ENCODE results near the gene C6orf141. TPM values are rescaled to one million over a fixed set of nuclear protein-coding genes. Genes with fewer than 3 reads are reported as not detected.
A peak's percentile ranks its signal among the peaks of the same experiment; 100 is the strongest.

The C6orf141 gene
- polyA plus RNA-seq, 3 donors: not detected

- Mint-ChIP-seq H3K36me3 (no peaks in the 10 kb centered on the region), H3K4me3 (no peak overlapping the region), H3K27ac (no peak overlapping the region), H3K9me3 (peaks cover 0 to 2% (median 0%) of the 10 kb centered on the region in 7 donors), H3K27me3 (ENCODE audit: low read depth in 3 of 3) (peaks cover 2 to 4% (median 3%) of the 10 kb centered on the region in 3 donors), H3K4me1 (peaks cover 12% of the 10 kb centered on the region)
- no peaks in the 10 kb centered on the region for H3K4me1 ChIP-seq (ENCODE audit: control insufficient read depth in 1 of 2, insufficient read depth in 2 of 2, low read length in 2 of 2)
- H3K79me2 ChIP-seq (ENCODE audit: insufficient read depth, low read length): no peaks in the 10 kb centered on the region
- DNase-seq: no peak
- H3K9me3 ChIP-seq (replicated peaks in 1 of 2; ENCODE audit: control insufficient read depth in 1 of 2, insufficient read depth in 1 of 2, low read length in 2 of 2): no peaks in the 10 kb centered on the region
- no peak overlapping the region for H2AFZ ChIP-seq (ENCODE audit: insufficient read depth, low read depth, low read length, poor library complexity, severe bottlenecking)
- H3K36me3 ChIP-seq (replicated peaks in 1 of 2; ENCODE audit: control insufficient read depth in 1 of 2, insufficient read depth in 2 of 2, low read length in 2 of 2): no peaks in the 10 kb centered on the region
- H3K9ac ChIP-seq (ENCODE audit: insufficient read depth, low read length, poor library complexity, severe bottlenecking): no peak overlapping the region
- WGBS (ENCODE audit: insufficient coverage): 100% methylated on average over 2 of the region's 3 CpGs
- H3K4me3 ChIP-seq (replicated peaks in 1 of 3; ENCODE audit: low read depth in 2 of 3, low read length in 3 of 3): no peak overlapping the region
- H3K27me3 ChIP-seq (ENCODE audit: control insufficient read depth in 2 of 2, insufficient read depth in 2 of 2, low read length in 2 of 2): no peaks in the 10 kb centered on the region
- intact Hi-C loops (cut with micrococcal nuclease): no loop called here
- no peaks in the 10 kb centered on the region for H4K20me1 ChIP-seq (ENCODE audit: insufficient read depth, low read length)
- H3K27ac ChIP-seq (ENCODE audit: low read depth in 1 of 2, low read length in 2 of 2): no peak overlapping the region
- H3K4me2 ChIP-seq (replicated peaks; ENCODE audit: extremely low read depth, low read length, poor library complexity, severe bottlenecking): no peak overlapping the region
- no peak for TF ChIP-seq CTCF (IDR thresholded peaks at IDR 0.05)
These were observed 8.5 kb upstream of the C6orf141 start for GRCh38 chr6:49541936-49542335.

- Histone ChIP-seq H3K9ac (ENCODE audit: insufficient read depth, low read length, poor library complexity, severe bottlenecking) (no peak overlapping the region), H3K4me3 (replicated peaks in 1 of 3; ENCODE audit: low read depth in 2 of 3, low read length in 3 of 3) (no peak overlapping the region), H4K20me1 (ENCODE audit: insufficient read depth, low read length) (no peaks in the 10 kb centered on the region), H3K79me2 (ENCODE audit: insufficient read depth, low read length) (no peaks in the 10 kb centered on the region), H3K4me2 (replicated peaks; ENCODE audit: extremely low read depth, low read length, poor library complexity, severe bottlenecking) (no peak overlapping the region), H3K4me1 (ENCODE audit: control insufficient read depth in 1 of 2, insufficient read depth in 2 of 2, low read length in 2 of 2) (no peaks in the 10 kb centered on the region), H3K27me3 (ENCODE audit: control insufficient read depth in 2 of 2, insufficient read depth in 2 of 2, low read length in 2 of 2) (no peaks in the 10 kb centered on the region), H2AFZ (ENCODE audit: insufficient read depth, low read depth, low read length, poor library complexity, severe bottlenecking) (no peak overlapping the region), H3K27ac (ENCODE audit: low read depth in 1 of 2, low read length in 2 of 2) (no peak overlapping the region), H3K36me3 (replicated peaks in 1 of 2; ENCODE audit: control insufficient read depth in 1 of 2, insufficient read depth in 2 of 2, low read length in 2 of 2) (no peaks in the 10 kb centered on the region), H3K9me3 (replicated peaks in 1 of 2; ENCODE audit: control insufficient read depth in 1 of 2, insufficient read depth in 1 of 2, low read length in 2 of 2) (no peaks in the 10 kb centered on the region)
- no peak for TF ChIP-seq CTCF (IDR thresholded peaks at IDR 0.05)
- Mint-ChIP-seq H3K4me3 (no peak overlapping the region), H3K27ac (no peak overlapping the region), H3K4me1 (peaks cover 12% of the 10 kb centered on the region), H3K9me3 (peaks cover 0 to 2% (median 0%) of the 10 kb centered on the region in 7 donors), H3K36me3 (no peaks in the 10 kb centered on the region), H3K27me3 (ENCODE audit: low read depth in 3 of 3) (peaks cover 0 to 4% (median 2%) of the 10 kb centered on the region in 3 donors)
- intact Hi-C loops (cut with micrococcal nuclease): no loop called here
- DNase-seq: peak in 1 of 3 donors; percentile 30
- no CpG with 5 or more reads among the region's 7 CpGs for WGBS (ENCODE audit: insufficient coverage)
These were observed 7.2 kb upstream of the C6orf141 start for GRCh38 chr6:49543087-49543858.
